K562 (cell line): ENCODE data around the gene ZBTB49. TPM values are rescaled to one million over a fixed set of nuclear protein-coding genes. Genes with fewer than 3 reads are reported as not detected.
A peak's percentile ranks its signal among the peaks of the same experiment; 100 is the strongest.

ENCODE experiments used
- ATAC-seq: fragments of 200-7000 bp; cut with Tn5 transposase; 3 replicates; pipeline ENCODE4 v1.9.1; 2020; ENCODE audit warnings: moderate library complexity
- BruUV-seq: library from RNA; stranded (reverse); fragments of 400-500 nt; replicated peaks from 2 replicates; lab custom pipeline; 2021; lab: Mats Ljungman, UMichigan
- CTCF ChIA-PET: fragments of 300-600 bp; formaldehyde crosslinking; extraction: SDS; loops from one replicate; lab custom pipeline; 2021; ENCODE audit warnings: low intra/inter-chr PET ratio; lab: Yijun Ruan, JAX
- POLR2A ChIA-PET: fragments of 300-600, 350-650 bp; sonication (Branson Sonifier 250); formaldehyde crosslinking; extraction: SDS; loops from one replicate; lab custom pipeline; 2021; ENCODE audit warnings: antibody characterized with exemption, inconsistent platforms; lab: Yijun Ruan, JAX
- DNase-seq, 4 experiments: peaks; one replicate each; pipeline versions ENCODE4 v3.0.0 to v3.0.0-alpha.2; 2011 to 2018; ENCODE audit warnings: low spot score in 3 of 4, mixed read lengths in 3 of 4; ENCODE audit errors: extremely low read depth in 1 of 4
- FAIRE-seq: peaks from 2 replicates; lab custom pipeline; 2011; peaks lifted over from hg19 to GRCh38; lab: Jason Lieb, UNC
- H2AFZ ChIP-seq: 2 replicates; pipeline ENCODE4 v1.6.0; 2011; ENCODE audit warnings: low read depth, low read length, control low read depth, inconsistent platforms
- H3K27ac ChIP-seq: fragments of 200-600 bp; 3 replicates; pipeline ENCODE4 v1.8.0; 2011; ENCODE audit warnings: low read depth, mild to moderate bottlenecking, control low read depth, inconsistent platforms, low read length, moderate library complexity, mixed read lengths; ENCODE audit errors: extremely low read depth
- H3K27me3 ChIP-seq, 2 experiments: fragments of 300-600 bp in 1 of 2; 2 replicates in 1 of 2; 3 replicates in 1 of 2; pipeline versions ENCODE4 v1.6.0 to v1.8.0; 2011; ENCODE audit warnings: inconsistent platforms in 2 of 2, low read length in 2 of 2, mild to moderate bottlenecking in 1 of 2, mixed read lengths in 1 of 2, moderate library complexity in 1 of 2; ENCODE audit not compliant: control insufficient read depth in 2 of 2, insufficient read depth in 2 of 2
- H3K36me3 ChIP-seq: fragments of 300-600 bp; 3 replicates; pipeline ENCODE4 v1.8.0; 2011; ENCODE audit warnings: mild to moderate bottlenecking, low read length, inconsistent platforms; ENCODE audit not compliant: control insufficient read depth, insufficient read depth
- H3K4me1 ChIP-seq, 2 experiments: fragments of 200-600 bp in 1 of 2; replicated peaks in 1 of 2; 2 replicates in 1 of 2; 3 replicates in 1 of 2; pipeline versions ENCODE4 v1.5.1 to v1.8.0; 2011; ENCODE audit warnings: inconsistent platforms in 2 of 2, low read length in 2 of 2, mild to moderate bottlenecking in 1 of 2, mixed read lengths in 1 of 2, moderate library complexity in 1 of 2; ENCODE audit not compliant: control insufficient read depth in 2 of 2, insufficient read depth in 2 of 2
- H3K4me2 ChIP-seq: 2 replicates; pipeline ENCODE4 v1.6.1; 2011; ENCODE audit warnings: low read length, control low read depth, inconsistent platforms, mixed read lengths; ENCODE audit not compliant: insufficient read depth
- H3K4me3 ChIP-seq: fragments of 200-600 bp; sonication (generic), shearing (Covaris generic); 2 replicates; pipeline ENCODE4 v1.5.1; 2016; ENCODE audit warnings: control low read depth, inconsistent platforms
- H3K79me2 ChIP-seq: fragments of 200-600 bp; 3 replicates; pipeline ENCODE4 v1.8.0; 2011; ENCODE audit warnings: low read length, inconsistent platforms; ENCODE audit not compliant: control insufficient read depth, insufficient read depth
- H3K9ac ChIP-seq, 2 experiments: 2 replicates each; pipeline versions ENCODE4 v1.6.0 to v1.6.1; 2011; ENCODE audit warnings: low read depth in 2 of 2, low read length in 2 of 2, control low read depth in 1 of 2, inconsistent platforms in 1 of 2, mild to moderate bottlenecking in 1 of 2, mixed read lengths in 1 of 2; ENCODE audit not compliant: insufficient read depth in 1 of 2
- H3K9me1 ChIP-seq: one replicate; pipeline ENCODE4 v1.6.0; 2011; ENCODE audit warnings: inconsistent platforms, mild to moderate bottlenecking, low read length, moderate library complexity; ENCODE audit not compliant: control insufficient read depth, insufficient read depth
- H3K9me3 ChIP-seq: replicated peaks from 2 replicates; pipeline ENCODE4 v1.5.1; 2011; ENCODE audit warnings: low read depth, low read length, inconsistent platforms; ENCODE audit not compliant: control insufficient read depth, insufficient read depth
- H4K20me1 ChIP-seq: replicated peaks from 2 replicates; pipeline ENCODE4 v1.6.1; 2011; ENCODE audit warnings: low read length, inconsistent platforms, mixed read lengths; ENCODE audit not compliant: control insufficient read depth, insufficient read depth
- ATF1 ChIP-seq, 2 experiments: fragments of 450-650 bp in 1 of 2; IDR thresholded peaks; 2 replicates each; pipeline ENCODE4 v1.6.1; 2016; ENCODE audit warnings: missing compliant biosample characterization in 1 of 2, missing genetic modification characterization in 1 of 2
- BRCA1 ChIP-seq, 2 experiments: fragments of 450-650 bp in 1 of 2; sonication (generic) in 1 of 2; formaldehyde crosslinking in 1 of 2; IDR thresholded peaks; 2 replicates each; pipeline versions ENCODE4 v1.5.0 to v1.6.1; 2017 to 2020; ENCODE audit warnings: mild to moderate bottlenecking in 1 of 2, missing genetic modification reagents in 1 of 2
- CBX1 ChIP-seq: sonication (generic); IDR thresholded peaks from 2 replicates; pipeline ENCODE4 v1.6.1; 2016; ENCODE audit warnings: antibody characterized with exemption, low read depth, mild to moderate bottlenecking
- CGGBP1 ChIP-seq: fragments of 250-450 bp; sonication (Bioruptor Pico); IDR thresholded peaks from 2 replicates; pipeline ENCODE4 v1.9.0; 2021; ENCODE audit warnings: mild to moderate bottlenecking
- EWSR1 ChIP-seq: fragments of 450-650 bp; IDR thresholded peaks from 2 replicates; pipeline ENCODE4 v1.6.1; 2018; ENCODE audit warnings: borderline replicate concordance, mild to moderate bottlenecking, low read depth, moderate library complexity; ENCODE audit not compliant: partially characterized antibody
- FOXJ2 ChIP-seq: fragments of 200-800 bp; sonication (Bioruptor generic); IDR thresholded peaks from 2 replicates; pipeline ENCODE4 v1.6.1; 2016; ENCODE audit warnings: missing genetic modification characterization, missing compliant biosample characterization
- GTF2E2 ChIP-seq: fragments of 200-800 bp; sonication (Bioruptor generic); IDR thresholded peaks from 2 replicates; pipeline ENCODE4 v1.6.1; 2016; ENCODE audit warnings: missing genetic modification characterization, missing compliant biosample characterization
- HMG20B ChIP-seq: fragments of 250-450 bp; sonication (Bioruptor Pico); IDR thresholded peaks from 2 replicates; pipeline ENCODE4 v1.5.0; 2021; ENCODE audit warnings: mild to moderate bottlenecking
- KLF10 ChIP-seq: fragments of 250-450 bp; sonication (Bioruptor Pico); IDR thresholded peaks from 2 replicates; pipeline ENCODE4 v1.6.1; 2021; ENCODE audit warnings: matching md5 sums
- L3MBTL2 ChIP-seq: fragments of 450-650 bp; IDR thresholded peaks from 2 replicates; pipeline ENCODE4 v1.6.1; 2016; ENCODE audit warnings: mild to moderate bottlenecking, moderate library complexity
- MCM7 ChIP-seq, 2 experiments: fragments of 450-650 bp; IDR thresholded peaks; 2 replicates each; pipeline ENCODE4 v1.6.1; 2016 to 2018
- PREB ChIP-seq: sonication (generic); formaldehyde crosslinking; IDR thresholded peaks from 2 replicates; pipeline ENCODE4 v1.8.1; 2023; ENCODE audit warnings: mild to moderate bottlenecking, missing genetic modification reagents
- RHOXF2B ChIP-seq: fragments of 250-450 bp; sonication (Bioruptor Pico); conservative IDR thresholded peaks from 2 replicates; pipeline ENCODE4 v1.5.1; 2021
- SMC3 ChIP-seq: conservative IDR thresholded peaks from 2 replicates; pipeline ENCODE4 v1.6.1; 2011; ENCODE audit warnings: low read depth, low read length, improper control_type of control experiment; ENCODE audit not compliant: insufficient read depth
- TGIF2 ChIP-seq: sonication (generic); formaldehyde crosslinking; IDR thresholded peaks from 2 replicates; pipeline ENCODE4 v1.8.1; 2022; ENCODE audit warnings: mild to moderate bottlenecking, missing genetic modification reagents, moderate library complexity
- ZBTB49 ChIP-seq: sonication (generic); formaldehyde crosslinking; IDR thresholded peaks from 2 replicates; pipeline ENCODE4 v1.8.0; 2022; ENCODE audit warnings: missing genetic modification reagents, mild to moderate bottlenecking, borderline replicate concordance
- ZNF280B ChIP-seq: fragments of 250-450 bp; sonication (Bioruptor Pico); IDR thresholded peaks from 2 replicates; pipeline ENCODE4 v1.5.1; 2021; ENCODE audit warnings: mild to moderate bottlenecking
- ZNF57 ChIP-seq: fragments of 450-650 bp; formaldehyde crosslinking; IDR thresholded peaks from 2 replicates; pipeline ENCODE4 v1.4.0; 2020; ENCODE audit warnings: mild to moderate bottlenecking, moderate library complexity
- WGBS: fragments of 100-300 bp; shearing (Covaris generic); methylation state at CpG from one replicate; pipeline ENCODE4 v1.1.6; 2016; ENCODE audit warnings: low coverage, mixed read lengths; ENCODE audit not compliant: insufficient coverage; ENCODE audit errors: missing lambda C conversion rate; 5-methylcytosine and 5-hydroxymethylcytosine counted together
- in situ Hi-C: fragments of 300-500 bp; cut with MboI; formaldehyde crosslinking; loops from 4 replicates; pipeline ENCODE4 v1.15.0; 2018; ENCODE audit warnings: inconsistent platforms, mixed read lengths
- intact Hi-C: fragments of 100-400 bp; cut with micrococcal nuclease; formaldehyde crosslinking; loops from 2 replicates; pipeline ENCODE4 v1.14.2; 2022
- polyA plus RNA-seq, 8 experiments: library from polyadenylated mRNA; depleted of rRNA in 4 of 8; stranded (reverse) in 5 of 8; unstranded in 3 of 8; fragments of >200 nt; fragmentation: Nextera tagmentation in 2 of 8; fragmentation: Illumina TruSeq in 1 of 8; extraction: Ambion mirVana in 2 of 8; extraction: Trizol in 1 of 8; gene quantifications; 2 replicates each; pipeline versions ENCODE4 v1.2.1 to v1.2.3, GENCODE V29; 2011 to 2014; ENCODE audit warnings: inconsistent platforms in 1 of 8, missing spikeins in 1 of 8
- total RNA-seq, 7 experiments: library from RNA; depleted of rRNA in 6 of 7; stranded (reverse); fragments of >200 nt in 6 of 7; fragmentation: Illumina TruSeq in 2 of 7; extraction: Trizol in 2 of 7; gene quantifications; 2 replicates each; pipeline versions ENCODE4 v1.2.1 to v1.2.3, GENCODE V29; 2011 to 2021; ENCODE audit warnings: low replicate concordance in 1 of 7

Gene ZBTB49
- total and polyA plus RNA-seq, 9 of the 15 experiments (the other 6 are each of a cell fraction or from before 2014, with no cell fraction given), result 0.49 to 8.0 (median 4.2) TPM

GRCh38 chr4:4329496-4329895 is 39.4 kb downstream of the ZBTB49 start (continued):
- no peak for TF ChIP-seq PREB (CRISPR knock-in tag)
- no peak for TF ChIP-seq GTF2E2 (tag)
- no peak for TF ChIP-seq TGIF2 (CRISPR knock-in tag)
- no peak for TF ChIP-seq RHOXF2B (CRISPR knock-in tag)
- TF ChIP-seq ZNF57 (CRISPR knock-in tag), result no peak
- TF ChIP-seq SMC3, result no peak
- no peak for TF ChIP-seq EWSR1
- no peak for TF ChIP-seq HMG20B
- 0 out of 2 replicates have a peak, but pooled peaks have one; percentile 24 for TF ChIP-seq CBX1
- no peak for TF ChIP-seq FOXJ2 (tag)
- no peak for TF ChIP-seq ATF1 (CRISPR knock-in tag; IDR thresholded peaks at IDR 0.05)
- no peak for TF ChIP-seq ATF1 (tag; IDR thresholded peaks at IDR 0.05)
- TF ChIP-seq, all 486 proteins: peak for 6

- Histone ChIP-seq H3K9ac (0 out of 4 replicates have a peak overlapping the region, but pooled peaks of 1 of the 2 experiments have one; percentile 31), H3K79me2 (no peaks in the 10 kb centered on the region), H3K9me1 (no peaks in the 10 kb centered on the region), H3K4me3 (no peak overlapping the region), H3K9me3 (no peaks in the 10 kb centered on the region), H3K36me3 (no peaks in the 10 kb centered on the region), H3K27me3 (no peaks in the 10 kb centered on the region), H4K20me1 (no peaks in the 10 kb centered on the region), H3K27ac (no peak overlapping the region), H3K4me2 (no peak overlapping the region), H3K4me1 (peaks cover 10 to 15% of the 10 kb centered on the region in 2 experiments; a peak in 4 of 5 replicates), H2AFZ (no peak overlapping the region; the same call in 1 of the 2 replicates)
- no TSS peak for BruUV-seq
- DNase-seq (no peak), FAIRE-seq (no peak), ATAC-seq (no peak)
- POLR2A ChIA-PET, result interaction anchor here (0.9 to 1.7 kb wide), 2 partner anchors 9 to 12 kb away, joined by 3 to 4 read pairs; no protein-coding TSS in a partner anchor
- CTCF ChIA-PET, result interaction anchor here (1.2 kb wide), 1 partner anchor 78 kb away, joined by 3 read pairs; no protein-coding TSS in a partner anchor
- in situ Hi-C loops, result no loop called here
- TF ChIP-seq BRCA1 (IDR thresholded peaks at IDR 0.05) (no peak), BRCA1 (CRISPR knock-in tag; IDR thresholded peaks at IDR 0.05) (no peak), ZBTB49 (CRISPR knock-in tag) (no peak), MCM7 (IDR thresholded peaks at IDR 0.05) (no peak), KLF10 (CRISPR knock-in tag) (no peak), CGGBP1 (CRISPR knock-in tag) (no peak), ZNF280B (no peak), L3MBTL2 (no peak)
- 59% methylated on average over 5 of the region's 5 CpGs for WGBS
- intact Hi-C loops, result no loop called here
These were observed 40.7 kb downstream of the ZBTB49 start for GRCh38 chr4:4330794-4331193.
